Neural crest cell (in vitro differentiated cells): ENCODE data around the gene NRIP3. TPM values are rescaled to one million over a fixed set of nuclear protein-coding genes. Genes with fewer than 3 reads are reported as not detected.
"Not testable (repeated sequence)": the region's sequence is repeated elsewhere in the genome, so short reads cannot be mapped to it uniquely, and the experiment has no call there.

ENCODE experiments used
- DNase-seq: peaks from one replicate; pipeline ENCODE4 v3.0.0; 2021; ENCODE audit warnings: low read depth, mixed read lengths, low spot score
- H3K27ac Mint-ChIP-seq: one replicate; pipeline ENCODE4 v1.8.0; 2021; ENCODE audit warnings: mild to moderate bottlenecking, mixed read lengths; ENCODE audit not compliant: unreplicated experiment
- H3K27me3 Mint-ChIP-seq: 2 replicates; pipeline ENCODE4 v1.8.0; 2021; ENCODE audit warnings: low read depth, mild to moderate bottlenecking, mixed read lengths
- H3K36me3 Mint-ChIP-seq: 2 replicates; pipeline ENCODE4 v1.8.0; 2021; ENCODE audit warnings: low read depth, mild to moderate bottlenecking, mixed read lengths
- H3K4me1 Mint-ChIP-seq: 2 replicates; pipeline ENCODE4 v1.8.0; 2021; ENCODE audit warnings: mixed read lengths
- H3K4me3 Mint-ChIP-seq: one replicate; pipeline ENCODE4 v1.8.0; 2021; ENCODE audit warnings: mild to moderate bottlenecking, mixed read lengths
- H3K9me3 Mint-ChIP-seq: 2 replicates; pipeline ENCODE4 v1.8.0; 2021; ENCODE audit warnings: mixed read lengths
- total RNA-seq: library from RNA; stranded (reverse); gene quantifications from 2 replicates; pipeline ENCODE4 v1.2.1, GENCODE V29; 2021
- TF ChIP-seq, protein P1 (sequence below): fragments of 200-600 bp; sonication (generic); conservative IDR thresholded peaks from 2 replicates; pipeline ENCODE4 v1.5.0; 2021; ENCODE audit warnings: antibody characterized with exemption, mild to moderate bottlenecking

The NRIP3 gene
- total RNA-seq, 1 donor from 2014 or later: 2.1 TPM

DNA sequence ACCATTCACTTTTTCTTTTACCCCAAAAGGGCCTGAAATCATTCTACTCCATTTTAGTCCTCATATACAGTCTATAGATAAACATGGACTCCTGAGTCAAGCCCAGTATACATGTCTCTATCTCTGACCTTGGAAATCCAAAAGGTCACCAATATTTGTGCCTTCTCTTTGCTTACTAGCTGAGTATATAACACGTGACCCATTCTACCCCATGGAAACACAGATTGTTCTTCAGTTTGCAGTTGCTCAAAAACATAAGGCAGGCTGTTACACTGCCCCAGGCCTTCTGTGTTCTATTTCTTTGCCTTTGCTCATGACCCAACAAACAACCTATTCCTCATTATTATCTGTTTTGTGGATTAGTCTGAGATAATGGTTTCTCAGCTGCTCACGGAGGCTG lies 5.8 kb downstream of the NRIP3 start:
- Mint-ChIP-seq H3K27ac (no peak overlapping the region), H3K4me3 (no peak overlapping the region), H3K36me3 (no peaks in the 10 kb centered on the region), H3K27me3 (peaks cover 39% of the 10 kb centered on the region), H3K9me3 (no peaks in the 10 kb centered on the region), H3K4me1 (peaks cover 4% of the 10 kb centered on the region)
- TF ChIP-seq, protein P1, sequence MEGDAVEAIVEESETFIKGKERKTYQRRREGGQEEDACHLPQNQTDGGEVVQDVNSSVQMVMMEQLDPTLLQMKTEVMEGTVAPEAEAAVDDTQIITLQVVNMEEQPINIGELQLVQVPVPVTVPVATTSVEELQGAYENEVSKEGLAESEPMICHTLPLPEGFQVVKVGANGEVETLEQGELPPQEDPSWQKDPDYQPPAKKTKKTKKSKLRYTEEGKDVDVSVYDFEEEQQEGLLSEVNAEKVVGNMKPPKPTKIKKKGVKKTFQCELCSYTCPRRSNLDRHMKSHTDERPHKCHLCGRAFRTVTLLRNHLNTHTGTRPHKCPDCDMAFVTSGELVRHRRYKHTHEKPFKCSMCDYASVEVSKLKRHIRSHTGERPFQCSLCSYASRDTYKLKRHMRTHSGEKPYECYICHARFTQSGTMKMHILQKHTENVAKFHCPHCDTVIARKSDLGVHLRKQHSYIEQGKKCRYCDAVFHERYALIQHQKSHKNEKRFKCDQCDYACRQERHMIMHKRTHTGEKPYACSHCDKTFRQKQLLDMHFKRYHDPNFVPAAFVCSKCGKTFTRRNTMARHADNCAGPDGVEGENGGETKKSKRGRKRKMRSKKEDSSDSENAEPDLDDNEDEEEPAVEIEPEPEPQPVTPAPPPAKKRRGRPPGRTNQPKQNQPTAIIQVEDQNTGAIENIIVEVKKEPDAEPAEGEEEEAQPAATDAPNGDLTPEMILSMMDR: no peak
- no peak for DNase-seq

DNA sequence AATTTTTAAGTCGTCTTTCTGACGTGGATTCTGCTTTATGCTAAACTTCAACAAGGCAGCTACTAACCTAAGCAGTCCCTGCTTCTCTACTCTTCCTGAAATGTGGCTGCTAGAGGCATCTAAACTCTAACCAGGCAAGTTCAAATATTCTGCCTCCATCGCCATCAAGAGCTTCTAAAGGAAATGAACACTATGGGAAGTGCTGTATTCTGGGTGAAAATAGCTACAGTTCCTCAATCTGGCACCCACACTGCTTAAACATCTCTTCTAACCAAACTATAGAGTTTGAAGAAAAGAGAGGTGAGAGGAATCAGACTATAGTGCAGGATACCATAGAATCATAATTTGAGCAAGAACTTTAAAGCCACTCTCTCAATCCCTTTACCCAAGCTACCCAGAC lies 6.3 kb downstream of the NRIP3 start:
- no peak for DNase-seq
- H3K27me3 Mint-ChIP-seq: peaks cover 33% of the 10 kb centered on the region
- H3K27ac Mint-ChIP-seq: no peak overlapping the region
- H3K4me1 Mint-ChIP-seq: peaks cover 4% of the 10 kb centered on the region
- no peak overlapping the region for H3K4me3 Mint-ChIP-seq
- no peaks in the 10 kb centered on the region for H3K36me3 Mint-ChIP-seq
- H3K9me3 Mint-ChIP-seq: no peaks in the 10 kb centered on the region
- TF ChIP-seq, protein P1: no peak

DNA sequence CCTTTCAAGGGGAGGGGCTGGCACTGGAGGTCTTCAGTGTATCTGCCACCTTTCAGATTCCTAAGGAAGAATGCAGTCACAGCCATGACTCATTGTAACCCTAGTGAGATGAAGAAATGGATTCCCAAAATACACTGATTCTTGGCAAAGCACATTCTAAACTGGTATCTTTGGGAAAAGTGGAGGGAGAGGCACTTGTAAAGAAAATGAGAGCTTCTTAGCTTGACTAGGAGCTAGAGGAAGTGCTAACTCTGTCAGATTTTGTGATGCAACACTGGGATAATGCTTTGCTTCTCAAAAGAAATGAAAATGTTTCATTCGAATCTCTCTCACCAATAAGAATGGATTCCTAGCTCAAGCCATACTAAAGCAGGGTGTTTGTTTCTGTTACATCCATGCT lies 14.3 kb downstream of the NRIP3 start:
- no peak overlapping the region for H3K4me3 Mint-ChIP-seq
- no peaks in the 10 kb centered on the region for H3K36me3 Mint-ChIP-seq
- no peak for DNase-seq
- no peak overlapping the region for H3K27ac Mint-ChIP-seq
- TF ChIP-seq, protein P1: no peak
- H3K27me3 Mint-ChIP-seq: peaks cover 3% of the 10 kb centered on the region
- peaks cover 4% of the 10 kb centered on the region for H3K4me1 Mint-ChIP-seq
- H3K9me3 Mint-ChIP-seq: no peaks in the 10 kb centered on the region

DNA sequence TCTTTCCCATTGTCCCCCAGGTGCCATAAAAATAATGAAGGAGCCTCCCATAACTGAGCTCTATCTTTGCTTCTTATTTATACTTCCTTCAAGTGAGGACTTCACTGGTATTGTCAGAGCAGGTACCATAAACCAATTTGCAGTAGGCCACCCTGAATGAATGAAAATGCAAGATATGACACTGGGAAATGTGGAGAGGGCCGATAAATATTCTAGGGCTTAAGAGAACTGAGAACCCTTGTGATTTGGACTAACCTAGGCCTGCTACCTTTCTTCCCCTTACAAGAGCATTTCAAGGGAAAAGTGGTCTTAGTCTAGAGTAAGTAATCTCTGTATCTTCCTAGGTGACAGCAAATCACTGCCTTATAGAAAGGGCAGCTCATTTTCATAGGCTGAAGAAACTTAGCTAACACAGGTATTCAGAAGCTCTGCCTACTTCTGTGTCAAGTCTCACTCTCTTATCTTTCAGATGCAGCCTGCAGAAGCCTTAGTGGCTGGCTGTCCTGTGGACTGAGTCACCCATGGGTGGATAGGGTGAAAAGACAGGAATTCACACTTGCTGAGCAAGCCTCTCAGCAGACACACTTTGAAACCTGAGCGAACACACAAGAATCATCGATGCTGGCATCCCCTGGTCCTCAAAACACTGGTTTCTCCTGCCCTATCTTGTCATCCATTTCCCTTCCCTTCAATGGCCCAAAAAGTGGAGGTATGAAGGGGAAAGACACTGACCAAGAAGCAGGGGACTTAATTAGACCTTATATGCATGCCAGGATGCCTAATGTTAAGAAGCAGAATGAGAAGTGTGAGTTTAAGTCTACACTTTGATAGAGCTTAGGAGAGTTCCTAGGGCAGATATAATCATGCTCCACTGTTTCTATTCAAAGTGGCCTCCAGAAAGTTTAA lies 15.2 kb downstream of the NRIP3 start:
- H3K36me3 Mint-ChIP-seq: no peaks in the 10 kb centered on the region
- no peaks in the 10 kb centered on the region for H3K9me3 Mint-ChIP-seq
- no peak overlapping the region for H3K4me3 Mint-ChIP-seq
- TF ChIP-seq, protein P1: no peak
- no peak overlapping the region for H3K27ac Mint-ChIP-seq
- peaks cover 3% of the 10 kb centered on the region for H3K27me3 Mint-ChIP-seq
- DNase-seq: no peak
- no peaks in the 10 kb centered on the region for H3K4me1 Mint-ChIP-seq

DNA sequence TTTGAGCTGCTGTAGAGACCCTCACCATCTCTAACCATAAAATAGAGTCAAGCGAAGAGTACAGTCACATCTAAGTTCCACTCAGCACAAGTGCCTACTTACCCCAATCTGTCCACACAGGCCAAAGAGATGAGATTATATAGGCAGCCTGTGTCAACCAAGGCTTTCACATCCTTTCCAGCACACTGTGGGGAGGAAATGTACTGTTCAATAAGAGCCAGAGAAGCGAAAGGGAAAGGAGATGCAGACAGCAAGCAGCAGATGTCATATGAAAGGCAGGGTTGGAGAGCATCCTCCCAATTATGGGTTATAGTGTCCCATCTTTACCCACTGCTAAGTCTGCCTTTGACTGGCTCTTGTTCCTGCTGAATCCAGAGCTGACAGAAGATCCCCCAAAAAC lies 16.4 kb downstream of the NRIP3 start:
- no peak overlapping the region for H3K4me3 Mint-ChIP-seq
- H3K27me3 Mint-ChIP-seq: peaks cover 3% of the 10 kb centered on the region
- DNase-seq: no peak
- no peak overlapping the region for H3K27ac Mint-ChIP-seq
- H3K4me1 Mint-ChIP-seq: no peaks in the 10 kb centered on the region
- no peaks in the 10 kb centered on the region for H3K9me3 Mint-ChIP-seq
- H3K36me3 Mint-ChIP-seq: no peaks in the 10 kb centered on the region
- TF ChIP-seq, protein P1: no peak

DNA sequence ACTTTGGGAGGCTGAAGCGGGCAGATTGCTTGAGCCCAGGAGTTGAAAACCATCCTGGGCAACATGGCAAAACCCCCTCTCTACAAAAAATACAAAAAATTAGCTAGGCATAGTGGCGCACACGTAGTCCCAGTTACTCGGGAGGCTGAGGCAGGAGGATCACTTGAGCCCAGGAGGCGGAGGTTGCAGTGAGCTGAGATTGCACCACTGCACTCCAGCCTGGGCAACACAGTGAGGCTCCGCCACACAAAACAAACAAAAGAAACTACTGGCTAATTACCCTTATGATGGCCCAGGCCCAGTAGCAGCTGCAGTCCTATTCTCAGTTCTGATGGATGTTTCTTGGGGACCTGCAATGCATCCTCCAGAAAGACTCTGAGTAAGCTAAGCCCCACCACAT lies 17.0 kb downstream of the NRIP3 start:
- not testable (repeated sequence) for H3K4me1 Mint-ChIP-seq, H3K36me3 Mint-ChIP-seq, H3K27me3 Mint-ChIP-seq, H3K9me3 Mint-ChIP-seq, H3K27ac Mint-ChIP-seq, DNase-seq, H3K4me3 Mint-ChIP-seq
